SU-DHL-6 (cell line): Measurements from ENCODE around the gene GPR142.

ENCODE experiments used
- EZH2phosphoT487 ChIP-seq: fragments of 200-600 bp; sonication (generic), shearing (Covaris generic); conservative IDR thresholded peaks from 2 replicates; pipeline ENCODE4 v1.6.1; 2018; ENCODE audit warnings: mild to moderate bottlenecking, antibody characterized with exemption, low read length, moderate library complexity, mixed read lengths
- TF ChIP-seq, protein P1 (sequence below): fragments of 200-600 bp; sonication (generic); IDR thresholded peaks from one replicate; pipeline ENCODE4 v1.5.1; 2017; ENCODE audit warnings: antibody characterized with exemption, mild to moderate bottlenecking, low read length, moderate library complexity; ENCODE audit not compliant: insufficient read depth, poor library complexity, severe bottlenecking

DNA sequence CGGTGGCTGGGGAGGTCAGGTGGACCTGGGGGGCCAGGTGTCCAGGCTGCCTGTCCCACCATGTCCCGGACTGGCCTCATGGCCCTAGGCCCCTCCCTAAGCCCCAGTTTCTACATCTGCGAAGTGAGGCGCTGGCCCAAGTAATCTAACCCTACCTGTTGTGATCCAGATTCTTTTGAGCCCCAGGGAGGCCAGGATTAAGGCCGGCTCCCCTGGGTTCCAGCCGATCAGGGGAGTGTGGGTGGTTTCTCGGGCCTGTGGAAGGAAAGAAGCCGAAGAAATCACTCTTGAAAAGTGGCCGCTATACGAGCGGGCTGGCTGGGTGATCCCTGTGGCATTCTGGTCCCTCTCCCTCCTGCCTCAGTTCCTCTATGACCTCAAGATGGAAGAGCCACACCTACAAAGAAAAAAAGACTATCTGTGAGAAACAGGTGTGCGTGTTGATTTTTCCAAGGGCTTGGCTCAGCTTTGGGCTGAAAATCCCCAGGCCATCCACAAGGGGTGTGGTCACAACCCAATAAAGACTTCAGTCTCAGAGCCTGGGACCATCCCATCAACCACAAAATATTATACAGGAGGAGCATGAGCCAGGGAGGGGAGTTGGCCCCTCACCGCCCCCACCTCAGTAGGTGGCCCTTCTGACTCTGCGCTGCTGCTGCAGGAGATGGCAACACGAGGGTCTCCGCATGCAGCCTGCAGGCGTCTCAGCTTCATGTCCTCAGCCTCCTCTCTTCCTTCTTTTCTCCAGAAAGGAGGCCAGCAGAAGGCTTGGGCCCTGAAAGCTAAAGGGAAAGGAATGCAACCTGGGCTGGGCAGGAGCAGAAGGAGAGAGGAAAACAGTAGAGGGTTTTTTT lies 20.3 kb downstream of the GPR142 start:
- TF ChIP-seq, protein P1, sequence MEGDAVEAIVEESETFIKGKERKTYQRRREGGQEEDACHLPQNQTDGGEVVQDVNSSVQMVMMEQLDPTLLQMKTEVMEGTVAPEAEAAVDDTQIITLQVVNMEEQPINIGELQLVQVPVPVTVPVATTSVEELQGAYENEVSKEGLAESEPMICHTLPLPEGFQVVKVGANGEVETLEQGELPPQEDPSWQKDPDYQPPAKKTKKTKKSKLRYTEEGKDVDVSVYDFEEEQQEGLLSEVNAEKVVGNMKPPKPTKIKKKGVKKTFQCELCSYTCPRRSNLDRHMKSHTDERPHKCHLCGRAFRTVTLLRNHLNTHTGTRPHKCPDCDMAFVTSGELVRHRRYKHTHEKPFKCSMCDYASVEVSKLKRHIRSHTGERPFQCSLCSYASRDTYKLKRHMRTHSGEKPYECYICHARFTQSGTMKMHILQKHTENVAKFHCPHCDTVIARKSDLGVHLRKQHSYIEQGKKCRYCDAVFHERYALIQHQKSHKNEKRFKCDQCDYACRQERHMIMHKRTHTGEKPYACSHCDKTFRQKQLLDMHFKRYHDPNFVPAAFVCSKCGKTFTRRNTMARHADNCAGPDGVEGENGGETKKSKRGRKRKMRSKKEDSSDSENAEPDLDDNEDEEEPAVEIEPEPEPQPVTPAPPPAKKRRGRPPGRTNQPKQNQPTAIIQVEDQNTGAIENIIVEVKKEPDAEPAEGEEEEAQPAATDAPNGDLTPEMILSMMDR = no peak
- TF ChIP-seq EZH2phosphoT487 = no peak
